Body of pancreas (tissue), 4 donors: ENCODE measurements around the gene SMG7.

Experiments
- POLR2A ChIP-seq, 3 donors: fragments of 450-650 bp; IDR thresholded peaks; one replicate each; pipeline ENCODE4 v1.6.1; 2016; ENCODE audit warnings: antibody characterized with exemption in 3 of 3, mild to moderate bottlenecking in 2 of 3
- TF ChIP-seq, protein P1 (sequence below), 7 experiments: fragments of 450-650 bp in 4 of 7; fragments of 200-600 bp in 3 of 7; sonication (generic) in 3 of 7; IDR thresholded peaks; one replicate each; pipeline ENCODE4 v1.5.1; 2016 to 2019; ENCODE audit warnings: antibody characterized with exemption in 7 of 7

DNA sequence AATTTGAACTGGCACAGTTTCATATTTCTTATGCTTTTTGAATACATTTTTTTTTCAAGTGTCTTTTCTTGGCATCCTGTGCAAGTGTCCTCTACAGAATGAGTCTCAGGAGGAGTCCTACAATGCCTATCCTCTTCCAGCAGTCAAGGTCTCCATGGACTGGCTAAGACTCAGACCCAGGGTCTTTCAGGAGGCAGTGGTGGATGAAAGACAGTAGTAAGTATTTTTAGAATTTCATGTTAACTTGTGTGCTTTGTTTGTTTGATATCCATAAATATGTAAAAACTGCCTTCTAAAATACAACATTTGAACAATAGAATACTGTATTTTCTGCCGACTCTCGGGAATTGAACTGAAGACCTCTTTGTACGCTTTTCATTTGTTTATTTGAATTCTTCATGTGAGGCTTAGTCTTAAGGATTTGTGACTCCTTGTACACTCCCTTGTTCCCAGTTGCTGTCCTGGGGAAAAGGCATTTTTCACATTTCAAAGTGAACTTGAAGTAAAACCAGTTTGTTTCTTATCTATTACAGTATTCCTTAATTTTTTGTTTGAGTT lies 61.4 kb downstream of the SMG7 start:
- TF ChIP-seq, protein P1, sequence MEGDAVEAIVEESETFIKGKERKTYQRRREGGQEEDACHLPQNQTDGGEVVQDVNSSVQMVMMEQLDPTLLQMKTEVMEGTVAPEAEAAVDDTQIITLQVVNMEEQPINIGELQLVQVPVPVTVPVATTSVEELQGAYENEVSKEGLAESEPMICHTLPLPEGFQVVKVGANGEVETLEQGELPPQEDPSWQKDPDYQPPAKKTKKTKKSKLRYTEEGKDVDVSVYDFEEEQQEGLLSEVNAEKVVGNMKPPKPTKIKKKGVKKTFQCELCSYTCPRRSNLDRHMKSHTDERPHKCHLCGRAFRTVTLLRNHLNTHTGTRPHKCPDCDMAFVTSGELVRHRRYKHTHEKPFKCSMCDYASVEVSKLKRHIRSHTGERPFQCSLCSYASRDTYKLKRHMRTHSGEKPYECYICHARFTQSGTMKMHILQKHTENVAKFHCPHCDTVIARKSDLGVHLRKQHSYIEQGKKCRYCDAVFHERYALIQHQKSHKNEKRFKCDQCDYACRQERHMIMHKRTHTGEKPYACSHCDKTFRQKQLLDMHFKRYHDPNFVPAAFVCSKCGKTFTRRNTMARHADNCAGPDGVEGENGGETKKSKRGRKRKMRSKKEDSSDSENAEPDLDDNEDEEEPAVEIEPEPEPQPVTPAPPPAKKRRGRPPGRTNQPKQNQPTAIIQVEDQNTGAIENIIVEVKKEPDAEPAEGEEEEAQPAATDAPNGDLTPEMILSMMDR (IDR thresholded peaks at IDR 0.05): no peak
- TF ChIP-seq POLR2A (IDR thresholded peaks at IDR 0.05): no peak
